HL-60/S4 treated with retinoic acid at 250 ng/mL for 4 days and 3 days (cell line): ENCODE results near the gene CD101.

Source experiments
- in situ Hi-C: fragments of 300-500 bp; cut with MboI; formaldehyde crosslinking; loops from 2 replicates; pipeline ENCODE4 v1.7.0; 2022; ENCODE audit warnings: low sequenced_read_pairs

CD101 gene

DNA sequence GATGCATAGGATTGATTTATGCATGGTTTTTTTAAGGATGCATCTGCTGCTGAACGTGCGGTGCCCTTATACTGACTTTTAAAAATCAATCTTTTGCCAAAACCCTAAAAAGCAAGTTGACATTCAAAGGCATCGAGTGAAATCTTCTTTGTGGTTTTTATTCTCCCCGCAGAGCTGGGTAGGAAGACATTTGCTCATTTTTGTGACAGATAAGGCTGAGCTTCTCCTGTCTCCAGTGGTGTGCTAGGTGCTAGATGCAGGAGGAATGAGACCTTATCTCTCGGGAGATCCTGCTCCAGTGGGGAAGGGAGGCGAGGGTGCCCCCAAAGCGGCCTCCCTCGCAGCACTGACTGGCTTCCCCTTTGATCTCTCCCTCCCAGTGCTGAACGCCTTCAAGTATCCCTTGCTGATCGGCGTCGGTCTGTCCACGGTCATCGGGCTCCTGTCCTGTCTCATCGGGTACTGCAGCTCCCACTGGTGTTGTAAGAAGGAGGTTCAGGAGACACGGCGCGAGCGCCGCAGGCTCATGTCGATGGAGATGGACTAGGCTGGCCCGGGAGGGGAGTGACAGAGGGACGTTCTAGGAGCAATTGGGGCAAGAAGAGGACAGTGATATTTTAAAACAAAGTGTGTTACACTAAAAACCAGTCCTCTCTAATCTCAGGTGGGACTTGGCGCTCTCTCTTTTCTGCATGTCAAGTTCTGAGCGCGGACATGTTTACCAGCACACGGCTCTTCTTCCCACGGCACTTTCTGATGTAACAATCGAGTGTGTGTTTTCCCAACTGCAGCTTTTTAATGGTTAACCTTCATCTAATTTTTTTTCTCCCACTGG is 14.9 kb upstream of the CD101 start:
- in situ Hi-C loops, result no loop called here

DNA sequence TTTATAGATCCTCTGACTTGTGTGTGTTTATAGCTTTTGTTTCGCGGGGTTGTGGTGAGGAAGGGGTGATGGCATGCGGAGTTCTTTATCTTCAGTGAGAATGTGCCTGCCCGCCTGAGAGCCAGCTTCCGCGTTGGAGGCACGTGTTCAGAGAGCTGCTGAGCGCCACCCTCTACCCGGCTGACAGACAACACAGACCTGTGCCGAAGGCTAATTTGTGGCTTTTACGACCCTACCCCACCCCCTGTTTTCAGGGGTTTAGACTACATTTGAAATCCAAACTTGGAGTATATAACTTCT is 14.4 kb upstream of the CD101 start:
- in situ Hi-C loops, result no loop called here

DNA sequence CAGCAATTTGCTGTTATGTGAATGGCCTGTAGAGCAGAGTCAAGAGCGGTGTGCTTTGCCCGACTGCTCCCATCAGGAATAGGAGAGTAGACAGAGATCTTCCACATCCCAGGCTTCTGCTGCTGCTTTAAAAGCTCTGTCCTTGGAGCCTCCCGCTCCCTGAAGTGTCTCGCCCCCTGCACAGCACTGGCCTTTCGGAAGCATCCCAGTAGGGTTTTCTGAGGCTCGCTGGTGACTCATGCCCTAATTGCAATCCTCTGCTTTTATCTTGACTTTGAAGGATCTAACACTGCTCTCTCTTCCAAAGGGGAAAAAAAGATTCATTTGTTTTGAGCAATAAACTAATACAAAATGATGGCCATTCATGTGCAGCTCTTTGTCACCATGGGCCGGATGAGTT is 13.3 kb upstream of the CD101 start:
- in situ Hi-C loops, result no loop called here

DNA sequence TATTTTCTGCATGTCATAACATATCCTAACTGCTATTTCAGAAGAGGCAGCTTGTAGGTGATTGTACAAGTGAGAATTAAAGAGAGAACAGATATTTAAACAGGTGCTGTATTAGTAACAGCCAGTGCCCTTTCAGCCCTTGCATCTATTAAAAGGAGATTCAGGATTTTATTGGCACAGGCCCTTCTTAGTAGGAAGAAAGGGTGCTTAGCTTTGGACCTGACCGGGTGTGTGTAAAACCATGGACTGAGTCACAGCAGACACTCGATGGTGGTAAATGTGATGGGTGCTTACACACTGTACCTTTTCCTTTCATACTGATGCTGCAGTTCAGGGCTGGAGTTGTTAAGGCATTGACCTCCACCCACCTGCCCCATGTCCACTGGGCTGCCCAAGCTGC is 12.7 kb upstream of the CD101 start:
- in situ Hi-C loops, result no loop called here

DNA sequence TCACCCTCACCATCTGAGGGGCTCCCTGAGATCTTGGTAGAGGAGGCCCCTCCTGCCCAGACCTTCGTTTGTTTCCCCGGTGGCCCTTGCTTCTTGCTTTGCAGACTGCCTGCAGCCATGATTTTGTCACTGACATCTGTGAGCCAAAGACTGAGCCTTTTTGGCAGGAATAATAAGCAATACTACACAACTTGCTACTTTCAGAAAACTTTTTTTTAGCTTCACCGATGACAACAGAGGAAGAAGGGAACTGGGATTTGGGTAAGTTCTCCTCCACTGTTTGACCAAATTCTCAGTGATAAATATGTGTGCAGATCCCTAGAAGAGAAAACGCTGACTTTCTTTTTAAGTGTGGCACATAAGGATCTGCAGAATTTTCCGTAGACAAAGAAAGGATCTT is 11.7 kb upstream of the CD101 start:
- in situ Hi-C loops, result no loop called here

DNA sequence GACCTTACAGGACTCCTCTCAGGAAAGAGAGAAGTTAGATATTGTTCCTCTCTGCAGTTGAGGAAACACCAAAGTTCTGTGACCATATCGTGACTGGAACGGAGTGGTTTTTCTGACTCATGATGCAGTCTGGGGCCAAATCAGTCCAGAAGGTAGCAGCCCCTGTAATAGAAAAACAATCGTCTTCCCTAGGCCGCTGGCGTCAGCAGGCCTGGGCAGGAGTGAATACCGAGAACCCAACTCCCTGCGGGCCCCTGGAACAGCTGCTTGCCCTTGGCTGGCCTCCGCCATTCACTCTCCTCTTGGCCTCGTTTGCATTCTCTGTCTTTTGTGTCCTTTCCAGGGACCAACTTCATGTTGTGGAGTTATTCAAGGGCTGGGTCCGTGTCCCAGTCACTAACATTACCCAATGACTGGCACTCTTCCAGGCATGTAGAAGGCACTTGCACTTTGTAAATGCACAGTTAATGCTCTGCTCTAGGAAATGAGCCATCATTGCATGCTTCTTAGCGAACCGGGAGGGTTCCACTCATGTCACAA is 10.9 kb upstream of the CD101 start:
- in situ Hi-C loops, result no loop called here

DNA sequence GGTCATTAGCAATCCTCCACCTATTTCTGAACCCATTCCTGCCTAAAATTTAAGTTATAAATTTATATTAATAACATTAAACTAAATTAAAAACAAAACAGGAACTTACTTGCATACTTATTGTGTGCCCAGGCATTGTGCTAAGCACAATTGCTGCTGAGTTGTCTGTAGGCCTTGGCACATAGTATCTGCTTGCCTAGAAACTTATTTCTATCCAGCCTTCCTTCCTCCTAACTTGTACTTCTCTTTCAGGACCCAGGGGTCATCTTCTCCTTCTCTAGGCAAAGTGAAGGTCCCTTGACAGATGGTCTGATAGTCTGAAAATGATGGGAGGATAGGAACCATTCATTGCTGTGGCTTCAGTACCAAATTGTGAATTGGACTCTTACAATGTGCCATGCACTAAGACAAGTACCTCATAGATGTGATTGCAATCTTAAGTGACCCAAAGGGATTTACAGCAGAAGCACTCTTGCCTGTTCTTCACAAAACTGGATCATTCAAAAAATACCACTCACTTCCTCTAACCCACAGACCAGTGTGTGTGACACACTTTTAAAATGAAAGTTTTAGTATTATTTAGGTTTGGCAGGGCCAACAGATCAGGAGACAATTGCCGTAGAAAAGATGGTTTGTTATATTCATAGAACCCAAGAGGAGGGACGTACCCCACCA is 10.3 kb upstream of the CD101 start:
- in situ Hi-C loops, result no loop called here

DNA sequence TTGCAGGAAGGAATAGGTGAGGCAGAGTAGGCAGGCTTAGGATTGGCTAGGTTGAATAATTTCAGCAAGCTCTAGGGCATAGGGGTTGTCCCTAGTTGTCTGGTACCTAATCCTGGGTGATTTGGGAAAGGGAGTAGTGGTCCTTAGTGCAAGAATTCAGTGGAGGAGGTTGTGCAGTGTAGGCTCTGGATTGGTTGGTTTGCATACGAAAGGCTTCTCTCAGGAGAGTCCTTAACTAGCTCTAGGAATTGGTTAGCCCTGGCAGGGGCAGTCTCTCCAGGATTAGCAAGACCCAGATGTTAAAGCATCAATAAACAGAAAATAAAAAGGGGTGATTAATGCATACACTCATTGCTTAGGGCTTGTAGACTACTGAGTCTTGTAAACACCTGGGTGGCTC is 9.6 kb upstream of the CD101 start:
- in situ Hi-C loops, result no loop called here

DNA sequence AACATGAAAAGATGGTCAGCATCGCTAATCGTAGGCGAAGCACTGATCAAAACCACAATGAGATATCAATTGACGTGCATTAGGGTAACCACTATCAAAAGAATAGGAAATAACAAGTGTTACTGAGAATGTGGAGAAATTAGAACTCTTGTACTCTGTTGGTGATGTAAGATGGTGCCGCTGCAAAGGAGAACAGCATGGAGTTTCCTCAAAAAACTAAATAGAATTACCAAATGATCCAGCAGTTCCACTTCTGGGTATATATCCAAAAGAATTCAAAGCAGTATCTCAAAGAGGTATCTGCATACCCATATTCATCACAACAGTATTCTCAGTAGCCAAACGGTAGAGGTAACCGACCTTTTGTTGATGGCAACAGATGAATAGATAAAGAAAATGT is 8.3 kb upstream of the CD101 start:
- in situ Hi-C loops, result no loop called here

DNA sequence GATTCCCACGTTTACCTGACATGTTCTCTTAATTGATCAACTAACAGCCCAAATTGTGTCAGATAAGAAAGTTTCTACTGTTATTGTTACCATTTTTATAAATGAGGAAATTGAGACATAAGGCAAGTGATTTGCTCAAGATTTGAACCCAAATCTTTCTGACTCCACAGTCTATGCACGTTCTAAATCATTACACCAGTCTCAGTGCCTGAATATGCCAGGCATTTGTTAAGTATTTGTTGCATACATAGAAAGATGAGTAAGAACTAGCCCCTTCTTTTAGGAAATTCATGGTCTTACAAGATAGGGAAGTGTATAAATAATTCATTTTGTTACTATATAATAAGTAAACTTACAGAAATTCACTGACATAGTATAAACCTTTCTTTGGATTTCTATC is 7.1 kb upstream of the CD101 start:
- in situ Hi-C loops, result no loop called here

DNA sequence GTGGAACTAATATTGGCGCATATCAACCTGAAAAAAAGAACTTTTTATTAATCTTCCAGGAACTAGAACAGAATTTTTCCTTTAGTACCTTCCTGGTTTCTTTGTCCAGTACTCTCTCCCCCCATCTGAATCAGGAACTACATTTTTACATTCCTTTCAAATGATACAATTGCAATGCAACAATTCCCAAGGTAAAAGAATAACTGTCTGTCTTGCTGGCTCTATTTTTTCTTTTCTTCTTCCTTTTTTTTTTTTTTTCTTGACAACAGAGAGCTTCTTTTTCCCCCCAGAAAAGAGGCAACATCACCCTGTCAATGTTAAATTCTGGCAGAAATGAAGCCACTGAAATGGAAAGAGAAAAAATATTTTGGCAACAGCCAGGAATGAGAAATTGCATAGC is 4.5 kb upstream of the CD101 start:
- in situ Hi-C loops, result no loop called here

DNA sequence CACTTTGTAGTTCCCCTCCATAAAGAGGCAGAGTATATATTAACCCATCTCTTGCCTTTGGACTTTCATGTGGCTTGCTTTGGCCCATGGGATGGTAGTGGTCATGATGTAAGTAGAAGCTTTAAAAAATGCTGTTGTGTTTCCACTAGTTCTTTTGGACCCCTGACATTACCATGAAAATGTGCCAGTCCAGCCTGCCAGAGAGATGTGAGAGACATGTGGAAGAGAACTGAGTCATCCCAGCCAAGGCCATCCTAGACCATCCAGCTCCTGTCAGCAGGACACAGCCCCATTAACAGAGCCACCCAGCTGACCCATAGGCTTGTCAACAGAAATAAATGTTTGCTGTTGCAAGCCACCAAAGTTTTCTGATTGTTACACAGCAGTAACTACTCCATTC is 3.9 kb upstream of the CD101 start:
- in situ Hi-C loops, result no loop called here

DNA sequence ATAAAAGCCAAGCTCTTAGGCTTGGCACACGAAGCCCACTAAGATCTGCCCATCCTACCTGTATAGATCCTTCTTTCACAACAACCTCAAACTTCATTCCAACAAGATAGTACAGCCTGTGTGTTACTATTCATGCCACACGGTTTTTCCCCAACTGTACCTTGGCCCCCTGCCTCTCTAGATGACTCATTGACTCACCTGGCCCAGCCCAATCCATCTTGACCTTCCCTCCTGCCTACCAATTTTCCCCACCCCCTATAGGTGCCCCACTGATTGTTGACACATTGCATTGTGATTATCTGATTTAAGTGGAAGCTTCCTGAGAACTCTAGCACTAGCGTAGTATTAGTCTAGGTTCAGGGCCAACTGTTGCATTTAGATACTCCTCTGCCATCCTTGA is 2.0 kb upstream of the CD101 start:
- in situ Hi-C loops, result no loop called here

DNA sequence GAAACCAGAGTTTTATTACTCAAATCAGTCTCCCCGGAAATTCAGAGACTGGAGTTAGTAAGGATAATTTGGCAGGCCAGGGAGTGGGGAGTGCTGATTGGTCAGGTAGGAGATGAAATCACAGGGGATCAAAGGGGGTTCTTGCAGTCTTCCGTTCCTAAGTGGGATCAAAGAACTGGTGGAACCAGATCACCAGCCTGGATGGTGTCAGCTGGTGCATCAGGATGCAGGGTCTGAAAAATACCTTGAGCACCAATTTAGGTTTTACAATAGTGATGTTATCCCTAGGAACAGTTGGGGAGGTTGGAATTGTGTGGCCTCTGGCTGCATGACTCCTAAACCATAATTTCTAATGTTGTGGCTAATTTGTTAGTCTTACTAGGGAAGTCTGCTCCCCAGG is 1.4 kb upstream of the CD101 start:
- in situ Hi-C loops, result no loop called here

DNA sequence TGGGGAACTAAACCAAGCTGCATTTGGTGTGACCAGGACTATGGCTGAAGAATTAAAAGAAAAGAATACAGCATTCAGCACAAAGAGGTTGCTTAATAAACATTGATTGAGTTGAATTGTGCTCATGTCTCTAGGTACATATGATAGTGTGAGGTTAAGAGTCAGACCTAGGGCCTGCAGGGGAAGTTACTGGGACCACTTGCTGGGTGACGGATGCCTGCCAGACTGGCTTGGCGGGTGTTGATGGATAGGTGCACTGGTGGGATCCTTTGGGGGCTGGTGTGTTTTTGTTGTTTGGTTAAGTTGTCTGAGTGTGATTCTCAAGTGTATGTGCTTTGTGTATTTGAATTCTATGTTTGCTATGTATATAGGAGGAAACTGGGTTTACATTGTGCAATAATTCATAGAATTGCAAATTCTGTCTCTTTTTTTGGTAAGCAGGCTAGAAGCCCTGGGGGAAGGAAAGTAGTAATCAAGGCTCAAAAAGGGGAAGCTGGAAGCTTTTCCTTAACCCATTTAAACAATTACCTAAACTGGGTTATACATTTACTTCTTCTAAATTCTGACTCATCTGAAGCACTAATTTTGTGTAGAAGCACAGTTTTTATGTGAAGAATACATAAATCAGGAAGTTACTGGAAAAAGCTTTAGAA is 1.8 kb downstream of the CD101 start:
- in situ Hi-C loops, result no loop called here

DNA sequence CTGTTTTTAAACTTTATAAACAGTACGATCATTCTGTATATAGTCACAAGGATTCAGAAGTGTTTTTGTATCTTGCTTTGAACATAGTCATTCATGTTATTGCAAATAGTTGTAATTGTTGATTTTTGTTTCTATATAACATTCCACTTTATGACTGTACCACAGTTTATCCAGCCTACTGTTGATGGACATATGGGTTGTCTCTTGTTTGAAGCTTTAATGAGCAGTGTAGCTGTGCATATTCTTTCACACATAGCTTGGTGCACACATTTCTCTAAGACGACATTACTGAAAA is 6.1 kb downstream of the CD101 start:
- in situ Hi-C loops, result no loop called here

DNA sequence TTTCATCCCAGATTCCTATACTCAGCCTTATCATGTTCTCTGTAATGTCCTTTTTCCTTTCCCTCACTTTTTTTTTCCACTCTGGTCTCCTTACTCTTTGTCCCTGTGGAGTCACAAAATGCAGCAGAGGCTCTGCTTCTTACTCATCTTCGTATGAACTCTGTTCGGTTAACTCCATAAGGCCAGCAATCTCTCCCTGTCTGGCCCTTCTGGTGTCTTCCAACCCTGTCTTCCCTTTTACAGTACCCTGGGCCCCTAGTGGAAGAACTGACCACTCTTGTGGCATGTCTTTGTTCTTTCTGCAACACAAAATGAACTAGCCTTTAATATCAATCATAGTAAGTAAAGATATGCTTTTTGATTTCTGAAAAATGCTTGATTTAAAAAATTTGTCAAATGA is 7.1 kb downstream of the CD101 start:
- in situ Hi-C loops, result no loop called here

DNA sequence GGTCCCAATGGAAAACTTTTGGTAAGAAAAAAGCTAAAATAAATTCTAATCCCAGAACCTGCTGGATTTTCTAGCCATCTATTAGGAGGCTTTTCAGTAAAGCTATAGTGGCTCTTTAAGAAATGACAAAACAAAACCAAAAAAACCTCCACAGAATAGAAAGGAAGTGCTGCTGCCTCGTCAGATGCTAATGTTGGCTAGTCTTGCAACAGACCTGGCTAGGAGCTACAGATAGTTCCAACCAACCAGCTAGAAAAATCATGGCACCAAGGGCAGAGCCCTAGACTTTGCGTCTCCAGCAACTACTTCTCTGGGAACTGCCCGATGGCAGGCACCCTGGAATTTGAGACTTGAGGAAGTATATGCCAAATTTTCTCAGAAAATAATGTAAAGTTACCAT is 7.6 kb downstream of the CD101 start:
- in situ Hi-C loops, result no loop called here

DNA sequence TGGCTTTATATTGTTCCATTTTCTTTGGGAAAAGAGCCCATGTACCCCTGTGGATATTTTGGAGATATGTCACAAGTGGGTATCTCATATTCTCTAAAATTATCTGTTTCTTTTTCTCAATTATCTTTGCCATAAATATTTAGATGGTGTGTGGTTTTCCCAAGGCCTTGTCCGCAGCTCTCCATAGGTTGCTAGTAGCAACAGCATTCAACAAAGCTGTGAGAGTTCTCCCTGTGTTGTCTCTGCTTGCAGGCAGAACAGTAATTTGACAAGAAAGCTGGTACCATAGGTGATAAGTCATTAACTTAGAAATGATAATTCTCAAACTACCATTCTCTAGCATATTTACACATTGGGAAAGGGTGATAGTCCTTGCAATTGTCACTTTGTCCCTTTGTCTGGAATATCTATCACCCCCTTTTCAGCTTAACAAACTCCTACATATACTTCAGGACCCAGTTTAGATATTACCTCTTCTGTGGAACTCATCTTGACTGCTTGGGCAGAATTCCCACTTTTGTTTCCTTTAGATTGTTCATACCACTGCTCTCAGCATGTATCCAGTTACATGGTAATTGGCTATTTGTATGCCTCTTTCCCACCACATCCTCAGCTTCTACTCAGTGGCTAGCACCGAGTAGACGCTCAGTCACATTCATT is 8.9 kb downstream of the CD101 start:
- in situ Hi-C loops, result no loop called here

DNA sequence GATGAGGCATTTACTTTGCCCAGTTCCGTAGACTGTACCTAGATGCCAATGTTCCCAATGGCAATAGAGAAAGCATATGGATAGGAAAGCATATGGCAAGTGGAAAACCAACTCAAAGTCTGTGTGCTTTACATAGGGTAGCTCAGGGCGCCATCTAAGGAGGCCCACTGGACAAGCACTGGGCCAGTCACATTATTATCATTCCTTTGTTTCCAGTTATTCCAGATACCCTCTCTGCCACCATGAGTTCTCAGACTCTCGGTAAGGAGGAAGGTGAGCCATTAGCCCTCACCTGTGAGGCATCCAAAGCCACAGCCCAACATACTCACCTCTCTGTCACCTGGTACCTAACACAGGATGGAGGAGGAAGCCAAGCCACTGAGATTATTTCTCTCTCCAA is 9.8 kb downstream of the CD101 start:
- in situ Hi-C loops, result no loop called here

DNA sequence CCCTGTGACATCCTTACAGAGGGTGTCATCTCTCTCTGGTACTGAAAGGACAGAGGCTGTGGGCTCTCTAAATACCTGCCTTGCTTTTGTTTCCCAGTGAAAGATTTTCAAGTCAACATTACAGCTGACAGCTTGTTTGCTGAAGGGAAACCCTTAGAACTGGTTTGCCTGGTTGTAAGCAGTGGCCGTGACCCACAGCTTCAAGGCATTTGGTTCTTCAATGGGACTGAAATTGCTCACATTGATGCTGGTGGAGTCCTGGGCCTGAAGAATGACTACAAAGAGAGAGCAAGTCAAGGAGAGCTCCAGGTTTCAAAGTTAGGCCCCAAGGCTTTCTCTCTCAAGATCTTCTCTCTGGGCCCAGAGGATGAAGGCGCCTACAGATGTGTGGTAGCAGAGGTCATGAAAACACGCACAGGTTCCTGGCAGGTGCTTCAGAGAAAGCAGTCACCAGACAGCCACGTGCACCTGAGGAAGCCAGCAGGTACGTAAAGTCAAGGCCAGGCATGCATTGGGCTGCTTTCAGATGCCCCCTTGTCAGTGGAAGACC is 11.8 kb downstream of the CD101 start:
- in situ Hi-C loops, result no loop called here

DNA sequence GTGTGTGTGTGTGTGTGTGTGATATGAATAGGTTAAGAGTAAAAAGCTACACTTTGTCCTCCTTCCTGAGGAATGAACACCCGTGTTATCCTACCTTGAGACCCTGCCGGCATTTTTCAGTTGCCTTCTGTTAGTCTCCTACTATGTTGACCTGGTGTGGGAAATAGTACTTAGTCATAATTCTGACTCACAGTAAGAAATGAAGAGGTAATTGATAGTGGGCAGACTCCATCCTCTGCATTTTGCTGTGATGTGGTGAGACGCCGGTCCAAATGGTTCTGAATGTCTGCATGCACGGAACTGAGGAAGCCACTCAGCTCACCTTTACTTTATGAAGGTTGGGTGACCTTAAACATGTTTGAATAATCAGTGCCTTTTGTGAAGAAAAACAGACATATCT is 12.6 kb downstream of the CD101 start:
- in situ Hi-C loops, result no loop called here
